H1 (cell line): Measurements from ENCODE around the gene PCDHA7. TPM values are rescaled to one million over a fixed set of nuclear protein-coding genes. Genes with fewer than 3 reads are reported as not detected.

Source experiments
- CTCF ChIA-PET: fragments of 300-600 bp; sonication (Branson Sonifier 250); formaldehyde crosslinking; loops from one replicate; lab custom pipeline; 2021; ENCODE audit not compliant: partially characterized antibody; lab: Charles Lee
- POLR2A ChIA-PET: fragments of 300-600 bp; sonication (Branson Sonifier 250); formaldehyde crosslinking; loops from one replicate; lab custom pipeline; 2021; ENCODE audit warnings: inconsistent platforms; ENCODE audit not compliant: partially characterized antibody; lab: Charles Lee
- DNase-seq, 2 experiments: peaks; one replicate each; pipeline versions ENCODE4 v3.0.0 to v3.0.0-alpha.2; 2010 to 2022; ENCODE audit warnings: low spot score in 2 of 2, low read depth in 1 of 2, mixed read lengths in 1 of 2
- FAIRE-seq: peaks from 2 replicates; lab custom pipeline; 2011; peaks lifted over from hg19 to GRCh38; lab: Jason Lieb, UNC
- H2AFZ ChIP-seq: 2 replicates; pipeline ENCODE4 v1.8.1; 2012; ENCODE audit warnings: low read length, inconsistent platforms
- H2AK5ac ChIP-seq: 2 replicates; pipeline ENCODE4 v1.6.1; 2013; ENCODE audit warnings: low read depth, low read length
- H2BK120ac ChIP-seq: replicated peaks from 2 replicates; pipeline ENCODE3; 2013; ENCODE audit warnings: low read depth, low read length, inconsistent platforms
- H2BK12ac ChIP-seq: 2 replicates; pipeline ENCODE4 v1.6.1; 2013; ENCODE audit warnings: low read depth, low read length
- H2BK15ac ChIP-seq: 2 replicates; pipeline ENCODE4 v1.6.1; 2013; ENCODE audit warnings: low read length
- H2BK20ac ChIP-seq: 2 replicates; pipeline ENCODE4 v1.6.1; 2013; ENCODE audit warnings: low read length
- H2BK5ac ChIP-seq: 2 replicates; pipeline ENCODE4 v1.6.1; 2013; ENCODE audit warnings: low read depth, low read length
- H3K14ac ChIP-seq: 2 replicates; pipeline ENCODE4 v1.6.1; 2013; ENCODE audit warnings: inconsistent platforms; ENCODE audit not compliant: insufficient read length
- H3K18ac ChIP-seq: 2 replicates; pipeline ENCODE4 v1.6.1; 2013; ENCODE audit warnings: low read length; ENCODE audit errors: extremely low read depth
- H3K23ac ChIP-seq: 2 replicates; pipeline ENCODE4 v1.6.1; 2013; ENCODE audit warnings: inconsistent platforms; ENCODE audit not compliant: insufficient read length
- H3K23me2 ChIP-seq: 2 replicates; pipeline ENCODE4 v1.6.1; 2013; ENCODE audit warnings: low read depth, low read length
- H3K27ac ChIP-seq: 2 replicates; pipeline ENCODE4 v1.6.1; 2011; ENCODE audit warnings: low read depth, low read length, inconsistent platforms
- H3K27me3 ChIP-seq, 4 experiments: replicated peaks in 1 of 4; 1 replicate in 1 of 4; 2 replicates in 3 of 4; pipeline versions ENCODE4 v1.6.1 to v1.8.1; 2011 to 2013; ENCODE audit warnings: low read length in 3 of 4, mild to moderate bottlenecking in 3 of 4, inconsistent platforms in 2 of 4, mixed read lengths in 2 of 4, moderate library complexity in 1 of 4; ENCODE audit not compliant: control insufficient read depth in 3 of 4, insufficient read depth in 3 of 4; ENCODE audit errors: extremely low read depth in 1 of 4
- H3K36me3 ChIP-seq, 4 experiments: 2 replicates each; pipeline versions ENCODE4 v1.6.1 to v1.8.1; 2011 to 2013; ENCODE audit warnings: mild to moderate bottlenecking in 4 of 4, low read length in 3 of 4, moderate library complexity in 2 of 4, control low read depth in 1 of 4, inconsistent platforms in 1 of 4; ENCODE audit not compliant: insufficient read depth in 4 of 4, control insufficient read depth in 2 of 4
- H3K4ac ChIP-seq: replicated peaks from 2 replicates; pipeline ENCODE3; 2013; ENCODE audit warnings: low read length, low read depth, mixed read lengths, inconsistent platforms; ENCODE audit not compliant: insufficient read length
- H3K4me1 ChIP-seq, 4 experiments: replicated peaks in 1 of 4; 1 replicate in 1 of 4; 2 replicates in 3 of 4; pipeline versions ENCODE4 v1.6.1 to v1.8.1; 2011 to 2013; ENCODE audit warnings: low read length in 3 of 4, inconsistent platforms in 2 of 4, mixed read lengths in 1 of 4; ENCODE audit not compliant: insufficient read depth in 4 of 4, control insufficient read depth in 3 of 4
- H3K4me2 ChIP-seq, 2 experiments: 2 replicates each; pipeline versions ENCODE4 v1.6.1 to v1.8.1; 2011 to 2013; ENCODE audit warnings: low read depth in 2 of 2, low read length in 2 of 2, control low read depth in 1 of 2, inconsistent platforms in 1 of 2, mild to moderate bottlenecking in 1 of 2; ENCODE audit not compliant: insufficient read depth in 1 of 2
- H3K4me3 ChIP-seq, 4 experiments: fragments of 200-600, 300-600 bp in 1 of 4; sonication (generic), shearing (Covaris generic), sonication (Bioruptor Twin) in 1 of 4; 2 replicates each; pipeline versions ENCODE4 v1.5.1 to v1.8.1; 2011 to 2016; ENCODE audit warnings: low read length in 4 of 4, low read depth in 3 of 4, control low read depth in 2 of 4, inconsistent platforms in 2 of 4, mild to moderate bottlenecking in 2 of 4, mixed read lengths in 1 of 4, moderate library complexity in 1 of 4; ENCODE audit not compliant: insufficient read depth in 2 of 4; ENCODE audit errors: extremely low read depth in 1 of 4
- H3K56ac ChIP-seq: replicated peaks from 2 replicates; pipeline ENCODE3; 2013; ENCODE audit warnings: low read depth, mild to moderate bottlenecking, mixed read lengths, low read length, inconsistent platforms; ENCODE audit not compliant: insufficient read length
- H3K79me1 ChIP-seq: 2 replicates; pipeline ENCODE4 v1.6.1; 2013; ENCODE audit warnings: low read depth, low read length, control low read depth
- H3K79me2 ChIP-seq, 2 experiments: 2 replicates each; pipeline versions ENCODE4 v1.6.1 to v1.8.1; 2012 to 2013; ENCODE audit warnings: low read length in 2 of 2, mild to moderate bottlenecking in 2 of 2, inconsistent platforms in 1 of 2; ENCODE audit not compliant: insufficient read depth in 2 of 2, control insufficient read depth in 1 of 2
- H3K9ac ChIP-seq, 4 experiments: replicated peaks in 1 of 4; 1 replicate in 1 of 4; 2 replicates in 3 of 4; pipeline versions ENCODE4 v1.6.1 to v1.8.1; 2011 to 2013; ENCODE audit warnings: low read depth in 3 of 4, low read length in 3 of 4, control low read depth in 2 of 4, mild to moderate bottlenecking in 2 of 4, moderate library complexity in 2 of 4, inconsistent platforms in 1 of 4; ENCODE audit errors: extremely low read depth in 1 of 4
- H3K9me3 ChIP-seq, 2 experiments: 2 replicates each; pipeline versions ENCODE4 v1.6.1 to v1.8.1; 2012 to 2013; ENCODE audit warnings: mild to moderate bottlenecking in 2 of 2, moderate library complexity in 2 of 2, control low read depth in 1 of 2, inconsistent platforms in 1 of 2, low read depth in 1 of 2, low read length in 1 of 2, mixed read lengths in 1 of 2; ENCODE audit not compliant: insufficient read depth in 2 of 2
- H4K20me1 ChIP-seq, 2 experiments: replicated peaks in 1 of 2; 2 replicates each; pipeline versions ENCODE3 to v1.8.1; 2011 to 2013; ENCODE audit warnings: inconsistent platforms in 2 of 2, low read length in 2 of 2, mild to moderate bottlenecking in 1 of 2; ENCODE audit not compliant: insufficient read depth in 2 of 2, control insufficient read depth in 1 of 2
- H4K5ac ChIP-seq: 2 replicates; pipeline ENCODE4 v1.6.1; 2013; ENCODE audit warnings: low read length, low read depth, mixed read lengths, inconsistent platforms; ENCODE audit not compliant: insufficient read length
- H4K8ac ChIP-seq: 2 replicates; pipeline ENCODE4 v1.8.0; 2013; ENCODE audit warnings: mild to moderate bottlenecking, moderate library complexity, low read length, inconsistent platforms; ENCODE audit not compliant: insufficient read depth; ENCODE audit errors: extremely low read depth
- H4K91ac ChIP-seq: replicated peaks from 2 replicates; pipeline ENCODE3; 2013; ENCODE audit warnings: low read length, mixed read lengths, inconsistent platforms; ENCODE audit not compliant: insufficient read length
- GTF2F1 ChIP-seq: IDR thresholded peaks from 2 replicates; pipeline ENCODE4 v1.6.1; 2012; ENCODE audit warnings: low read depth, low read length, improper control_type of control experiment, borderline replicate concordance
- KDM1A ChIP-seq: fragments of 200-600, 300-600 bp; sonication (generic); IDR thresholded peaks from 2 replicates; pipeline ENCODE4 v1.7.1; 2016; ENCODE audit warnings: mild to moderate bottlenecking, low read length, borderline replicate concordance
- KDM4A ChIP-seq: IDR thresholded peaks from one replicate; pipeline ENCODE4 v1.7.1; 2012; ENCODE audit warnings: low read depth, mild to moderate bottlenecking, moderate library complexity, low read length, inconsistent platforms; ENCODE audit not compliant: severe bottlenecking
- RFX5 ChIP-seq: IDR thresholded peaks from 2 replicates; pipeline ENCODE4 v1.6.1; 2011; ENCODE audit warnings: low read depth, low read length, improper control_type of control experiment, borderline replicate concordance
- RNF2 ChIP-seq: fragments of 200-900, 300-1000 bp; sonication (generic); IDR thresholded peaks from 2 replicates; pipeline ENCODE4 v1.7.1; 2016; ENCODE audit warnings: borderline replicate concordance, low read depth, mild to moderate bottlenecking, antibody characterized with exemption, low read length; ENCODE audit not compliant: poor library complexity, severe bottlenecking; ENCODE audit errors: missing control alignments
- WGBS, 2 experiments: shearing (Covaris generic) in 1 of 2; methylation state at CpG; one replicate each; pipeline versions ENCODE4 v1.1.6 to v1.1.7; 2013 to 2015; ENCODE audit warnings: low lambda C conversion rate in 2 of 2, mixed read lengths in 2 of 2, inconsistent platforms in 1 of 2, low coverage in 1 of 2, missing lambda C conversion rate in 1 of 2; ENCODE audit not compliant: insufficient replicate concordance in 2 of 2, insufficient coverage in 1 of 2, insufficient read length in 1 of 2; ENCODE audit errors: extremely low coverage in 1 of 2, missing lambda C conversion rate in 1 of 2; 5-methylcytosine and 5-hydroxymethylcytosine counted together
- polyA plus RNA-seq, 7 experiments: library from polyadenylated mRNA; depleted of rRNA in 3 of 7; stranded (reverse) in 5 of 7; unstranded in 2 of 7; fragments of >200 nt in 5 of 7; fragments of 200-250 nt in 2 of 7; gene quantifications; 1 replicate in 5 of 7; 2 replicates in 1 of 7; 4 replicates in 1 of 7; pipeline versions ENCODE4 v1.2.1 to v1.2.3, GENCODE V29; 2011 to 2013; ENCODE audit warnings: missing spikeins in 2 of 7, mixed read lengths in 2 of 7
- total RNA-seq: library from RNA; stranded (reverse); fragmentation: NEBNext Ultra II Directional; extraction: Animal tissue kit (Norgen Biotek cat#: 25700); gene quantifications from 2 replicates; pipeline ENCODE4 v1.2.1, GENCODE V29; 2021
- TF ChIP-seq, protein P1 (sequence below), 3 experiments: IDR thresholded peaks; 1 replicate in 2 of 3; 2 replicates in 1 of 3; pipeline versions ENCODE4 v1.5.1 to v1.6.1; 2011; ENCODE audit warnings: low read length in 3 of 3, mild to moderate bottlenecking in 3 of 3, inconsistent platforms in 2 of 3, low read depth in 1 of 3, moderate library complexity in 1 of 3; ENCODE audit not compliant: insufficient read depth in 1 of 3; ENCODE audit errors: control extremely low read depth in 1 of 3
- TF ChIP-seq, protein P2 (sequence below): IDR thresholded peaks from 2 replicates; pipeline ENCODE4 v1.6.1; 2012; ENCODE audit warnings: low read length, inconsistent platforms

Gene PCDHA7
- total and polyA plus RNA-seq, 2 of the 8 experiments (the other 6 are each of a cell fraction or from before 2014, with no cell fraction given), result 0.86 to 1.6 TPM

DNA sequence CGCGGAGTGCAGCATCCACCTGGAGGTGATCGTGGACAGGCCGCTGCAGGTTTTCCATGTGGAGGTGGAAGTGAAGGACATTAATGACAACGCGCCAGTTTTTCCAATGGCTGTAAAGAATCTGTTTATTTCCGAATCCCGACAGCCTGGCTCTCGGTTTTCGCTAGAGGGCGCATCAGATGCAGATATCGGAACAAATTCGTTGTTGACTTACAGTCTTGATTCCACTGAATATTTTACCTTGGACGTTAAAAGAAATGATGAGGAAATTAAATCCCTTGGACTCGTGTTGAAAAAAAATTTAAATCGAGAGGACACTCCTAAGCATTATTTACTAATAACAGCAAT lies 32.6 kb upstream of the PCDHA7 start:
- H4K91ac ChIP-seq, result no peak overlapping the region
- peak overlapping the region in 1 of 4 experiments; percentile 28; a peak in 1 of 8 replicates for H3K4me3 ChIP-seq
- no peak overlapping the region for H2AFZ ChIP-seq
- H2BK12ac ChIP-seq, result no peak overlapping the region
- H3K27me3 ChIP-seq, result no peaks in the 10 kb centered on the region
- H3K36me3 ChIP-seq, result peaks cover 0 to 22% (median 0%) of the 10 kb centered on the region in 4 experiments; a peak in 3 of 8 replicates
- H3K9me3 ChIP-seq, result peaks cover 0 to 28% of the 10 kb centered on the region in 2 experiments; a peak in 2 of 4 replicates
- ChIA-PET POLR2A (no interaction called here), CTCF (interaction anchor here (0.6 to 1.6 kb wide), 9 partner anchors 8 to 243 kb away, joined by 3 to 4 read pairs (median 3); partner anchors contain the start of genes PCDHA11 and PCDHA6)
- FAIRE-seq (no peak), DNase-seq (no peak)
- H2BK120ac ChIP-seq, result no peak overlapping the region
- no peak overlapping the region for H2BK20ac ChIP-seq
- no peak overlapping the region for H3K4ac ChIP-seq
- H4K8ac ChIP-seq, result no peak overlapping the region
- no peak overlapping the region for H3K23ac ChIP-seq
- H4K5ac ChIP-seq, result no peak overlapping the region
- no peaks in the 10 kb centered on the region for H3K79me2 ChIP-seq
- no peak overlapping the region for H2BK15ac ChIP-seq
- no peak overlapping the region for H2BK5ac ChIP-seq
- H3K79me1 ChIP-seq, result no peaks in the 10 kb centered on the region
- H3K27ac ChIP-seq, result no peak overlapping the region
- H3K14ac ChIP-seq, result no peak overlapping the region
- H3K9ac ChIP-seq, result no peak overlapping the region
- H2AK5ac ChIP-seq, result no peak overlapping the region
- no peaks in the 10 kb centered on the region for H3K4me1 ChIP-seq
- H3K56ac ChIP-seq, result no peak overlapping the region
- H4K20me1 ChIP-seq, result no peaks in the 10 kb centered on the region
- no peak overlapping the region for H3K18ac ChIP-seq
- H3K4me2 ChIP-seq, result no peak overlapping the region; a peak in 1 of 4 replicates
- no peaks in the 10 kb centered on the region for H3K23me2 ChIP-seq
- 89% methylated on average over 16 of the region's 16 CpGs; no CpG with 5 or more reads in 1 of the 2 experiments for WGBS, 2 experiments
- TF ChIP-seq RFX5, result no peak
- no peak for TF ChIP-seq GTF2F1
- no peak for TF ChIP-seq RNF2
- TF ChIP-seq, protein P1, sequence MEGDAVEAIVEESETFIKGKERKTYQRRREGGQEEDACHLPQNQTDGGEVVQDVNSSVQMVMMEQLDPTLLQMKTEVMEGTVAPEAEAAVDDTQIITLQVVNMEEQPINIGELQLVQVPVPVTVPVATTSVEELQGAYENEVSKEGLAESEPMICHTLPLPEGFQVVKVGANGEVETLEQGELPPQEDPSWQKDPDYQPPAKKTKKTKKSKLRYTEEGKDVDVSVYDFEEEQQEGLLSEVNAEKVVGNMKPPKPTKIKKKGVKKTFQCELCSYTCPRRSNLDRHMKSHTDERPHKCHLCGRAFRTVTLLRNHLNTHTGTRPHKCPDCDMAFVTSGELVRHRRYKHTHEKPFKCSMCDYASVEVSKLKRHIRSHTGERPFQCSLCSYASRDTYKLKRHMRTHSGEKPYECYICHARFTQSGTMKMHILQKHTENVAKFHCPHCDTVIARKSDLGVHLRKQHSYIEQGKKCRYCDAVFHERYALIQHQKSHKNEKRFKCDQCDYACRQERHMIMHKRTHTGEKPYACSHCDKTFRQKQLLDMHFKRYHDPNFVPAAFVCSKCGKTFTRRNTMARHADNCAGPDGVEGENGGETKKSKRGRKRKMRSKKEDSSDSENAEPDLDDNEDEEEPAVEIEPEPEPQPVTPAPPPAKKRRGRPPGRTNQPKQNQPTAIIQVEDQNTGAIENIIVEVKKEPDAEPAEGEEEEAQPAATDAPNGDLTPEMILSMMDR (IDR thresholded peaks at IDR 0.05; ENCODE audit: control extremely low read depth in 1 of 3, insufficient read depth in 1 of 3, low read depth in 1 of 3, low read length in 3 of 3), result no peak
- TF ChIP-seq, protein P2, sequence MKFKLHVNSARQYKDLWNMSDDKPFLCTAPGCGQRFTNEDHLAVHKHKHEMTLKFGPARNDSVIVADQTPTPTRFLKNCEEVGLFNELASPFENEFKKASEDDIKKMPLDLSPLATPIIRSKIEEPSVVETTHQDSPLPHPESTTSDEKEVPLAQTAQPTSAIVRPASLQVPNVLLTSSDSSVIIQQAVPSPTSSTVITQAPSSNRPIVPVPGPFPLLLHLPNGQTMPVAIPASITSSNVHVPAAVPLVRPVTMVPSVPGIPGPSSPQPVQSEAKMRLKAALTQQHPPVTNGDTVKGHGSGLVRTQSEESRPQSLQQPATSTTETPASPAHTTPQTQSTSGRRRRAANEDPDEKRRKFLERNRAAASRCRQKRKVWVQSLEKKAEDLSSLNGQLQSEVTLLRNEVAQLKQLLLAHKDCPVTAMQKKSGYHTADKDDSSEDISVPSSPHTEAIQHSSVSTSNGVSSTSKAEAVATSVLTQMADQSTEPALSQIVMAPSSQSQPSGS, result no peak
- no peak for TF ChIP-seq KDM4A
- no peak for TF ChIP-seq KDM1A
